Measurements from ENCODE around the gene BIRC7.

BIRC7 gene

DNA sequence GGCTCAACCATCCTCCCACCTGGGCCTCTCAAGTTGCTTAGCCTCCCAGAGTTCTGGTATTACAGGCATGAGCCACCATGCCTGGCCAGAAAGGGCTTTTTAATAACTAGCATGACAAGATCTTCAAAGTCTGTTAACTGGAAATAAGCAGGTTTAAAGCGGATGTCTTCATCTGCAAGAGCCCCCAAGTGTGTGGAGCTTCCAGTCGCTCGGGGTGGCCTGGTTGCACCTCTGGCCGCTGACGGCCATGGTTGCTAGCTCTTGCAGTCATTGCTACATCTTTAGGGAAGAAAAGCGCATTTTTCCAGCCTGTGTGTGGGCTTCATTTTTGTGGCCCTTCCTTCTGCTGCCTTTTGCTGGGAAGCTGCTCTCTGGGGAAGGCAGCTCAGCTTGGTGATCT, 44.7 kb downstream of the BIRC7 start:
- H3K4me1 ChIP-seq (ENCODE audit: control insufficient read depth in 2 of 2, insufficient read depth in 2 of 2, low read length in 2 of 2) = no peaks in the 10 kb centered on the region
- H3K27ac ChIP-seq (ENCODE audit: low read depth in 2 of 2, low read length in 2 of 2) = no peak overlapping the region
- no peak overlapping the region for H3K9ac ChIP-seq (ENCODE audit: low read depth in 1 of 2, low read length in 2 of 2)
- no peaks in the 10 kb centered on the region for H3K27me3 ChIP-seq (ENCODE audit: control insufficient read depth in 2 of 2, insufficient read depth in 2 of 2, low read length in 2 of 2)
- no peaks in the 10 kb centered on the region for H3K9me3 ChIP-seq (ENCODE audit: control insufficient read depth in 2 of 2, low read length in 2 of 2)
- peaks cover 52 to 61% of the 10 kb centered on the region in 2 donors for H3K36me3 ChIP-seq (ENCODE audit: control insufficient read depth in 2 of 2, insufficient read depth in 2 of 2, low read length in 2 of 2)
- H3K4me3 ChIP-seq (ENCODE audit: low read length in 2 of 2) = no peak overlapping the region

DNA sequence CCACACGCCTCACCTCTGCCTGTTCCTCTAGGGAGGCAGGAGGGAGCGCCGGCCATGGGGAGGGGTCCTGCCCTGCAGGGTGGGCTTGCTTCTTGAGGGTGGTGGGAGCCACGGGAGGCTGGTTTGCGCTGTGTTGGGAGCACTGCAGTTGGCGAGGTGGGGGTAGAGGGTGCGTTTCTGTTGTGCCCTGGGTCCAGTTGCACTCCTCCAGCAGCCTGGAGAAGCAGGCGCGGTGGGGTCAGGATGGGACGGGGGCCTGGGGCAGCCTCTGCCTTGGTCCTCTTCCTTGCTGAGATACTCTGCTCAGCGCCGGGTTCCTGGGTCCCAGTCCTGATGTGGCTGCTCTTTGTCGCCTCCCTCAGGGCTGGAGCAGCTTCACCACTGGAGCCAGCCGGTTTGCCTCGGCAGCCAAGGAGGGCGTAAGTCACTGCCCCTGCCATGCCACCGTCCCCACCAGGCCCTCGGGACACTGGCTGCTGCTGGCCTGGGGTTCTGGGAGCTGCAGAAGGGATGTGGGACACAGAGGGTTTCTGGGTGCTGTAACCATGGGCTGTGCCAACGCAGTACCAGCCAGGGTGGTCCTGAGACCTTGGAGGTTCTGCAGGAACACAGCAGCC, 45.3 kb downstream of the BIRC7 start:
- Histone ChIP-seq H3K9ac (ENCODE audit: low read depth in 1 of 2, low read length in 2 of 2) (no peak overlapping the region), H3K36me3 (ENCODE audit: control insufficient read depth in 2 of 2, insufficient read depth in 2 of 2, low read length in 2 of 2) (peaks cover 58 to 67% of the 10 kb centered on the region in 2 donors), H3K27me3 (ENCODE audit: control insufficient read depth in 2 of 2, insufficient read depth in 2 of 2, low read length in 2 of 2) (no peaks in the 10 kb centered on the region), H3K4me3 (ENCODE audit: low read length in 2 of 2) (no peak overlapping the region), H3K4me1 (ENCODE audit: control insufficient read depth in 2 of 2, insufficient read depth in 2 of 2, low read length in 2 of 2) (no peaks in the 10 kb centered on the region), H3K27ac (ENCODE audit: low read depth in 2 of 2, low read length in 2 of 2) (no peak overlapping the region), H3K9me3 (ENCODE audit: control insufficient read depth in 2 of 2, low read length in 2 of 2) (no peaks in the 10 kb centered on the region)

DNA sequence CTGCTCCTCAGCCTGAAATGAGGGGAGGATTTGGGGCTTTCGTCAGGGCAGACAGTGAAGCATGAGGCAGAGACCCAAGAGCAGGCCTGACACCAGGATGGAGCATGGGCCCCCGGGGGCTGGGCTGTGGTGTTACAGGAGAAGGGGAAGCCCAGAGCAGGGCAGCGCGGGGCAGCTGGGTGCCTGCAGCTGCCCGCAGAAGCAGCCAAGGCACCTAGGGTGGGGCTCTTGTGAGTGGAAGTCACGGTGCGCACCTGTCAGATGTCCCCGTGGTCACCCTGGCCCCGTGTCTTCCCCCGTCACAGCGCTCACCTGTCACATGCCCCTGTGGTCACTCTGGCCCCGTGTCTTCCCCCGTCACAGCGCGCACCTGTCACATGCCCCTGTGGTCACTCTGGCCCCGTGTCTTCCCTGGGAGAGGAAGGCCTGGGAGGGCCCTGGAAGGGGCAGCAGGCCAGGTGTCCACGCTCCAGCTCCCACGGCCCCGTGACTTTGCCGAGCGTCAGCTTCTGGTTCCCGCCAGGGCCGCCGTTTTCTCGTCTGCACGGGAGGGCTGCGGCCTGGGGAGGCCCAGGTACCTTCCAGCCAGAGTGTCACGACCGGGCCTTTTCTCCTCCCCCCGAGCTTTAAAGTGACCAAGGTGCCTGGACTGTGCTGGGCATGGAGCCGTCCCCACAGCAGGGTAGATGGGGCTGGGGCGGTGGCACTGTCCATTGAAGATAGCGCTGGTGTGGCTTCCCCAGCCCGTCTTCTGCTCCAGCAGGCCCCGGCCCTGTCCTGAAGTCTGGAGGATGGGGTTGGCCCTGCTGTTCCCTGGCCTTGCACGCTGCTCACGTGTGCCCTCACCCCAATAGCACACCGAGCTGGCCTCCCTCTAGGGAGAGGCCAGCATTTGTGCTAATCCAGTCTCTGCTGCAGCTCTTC, 46.3 kb downstream of the BIRC7 start:
- H3K4me1 ChIP-seq (ENCODE audit: control insufficient read depth in 2 of 2, insufficient read depth in 2 of 2, low read length in 2 of 2) = no peaks in the 10 kb centered on the region
- peaks cover 50 to 59% of the 10 kb centered on the region in 2 donors for H3K36me3 ChIP-seq (ENCODE audit: control insufficient read depth in 2 of 2, insufficient read depth in 2 of 2, low read length in 2 of 2)
- no peaks in the 10 kb centered on the region for H3K9me3 ChIP-seq (ENCODE audit: control insufficient read depth in 2 of 2, low read length in 2 of 2)
- no peak overlapping the region for H3K9ac ChIP-seq (ENCODE audit: low read depth in 1 of 2, low read length in 2 of 2)
- H3K4me3 ChIP-seq (ENCODE audit: low read length in 2 of 2) = no peak overlapping the region
- no peaks in the 10 kb centered on the region for H3K27me3 ChIP-seq (ENCODE audit: control insufficient read depth in 2 of 2, insufficient read depth in 2 of 2, low read length in 2 of 2)
- H3K27ac ChIP-seq (ENCODE audit: low read depth in 2 of 2, low read length in 2 of 2) = no peak overlapping the region

DNA sequence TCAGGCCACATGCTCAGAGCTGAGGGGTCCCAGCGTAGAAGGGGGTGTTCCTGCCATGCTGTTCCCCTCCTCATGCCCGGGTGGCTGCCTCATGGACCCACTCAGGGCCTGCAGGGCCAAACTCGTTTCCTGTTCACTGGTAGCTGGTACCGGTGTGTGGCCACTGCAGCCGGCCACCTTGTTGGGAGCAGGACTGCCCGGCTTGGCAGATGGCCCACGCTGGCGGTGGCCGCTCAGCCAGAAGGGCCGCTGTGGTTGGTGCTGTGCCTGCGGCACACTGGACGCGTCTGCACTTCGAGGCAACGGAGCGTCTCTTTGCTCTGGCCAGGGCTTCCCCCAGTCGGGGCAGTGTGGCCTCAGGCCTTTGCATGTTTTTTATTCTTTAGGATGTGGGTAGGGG, 47.2 kb downstream of the BIRC7 start:
- Histone ChIP-seq H3K36me3 (ENCODE audit: control insufficient read depth in 2 of 2, insufficient read depth in 2 of 2, low read length in 2 of 2) (peaks cover 44 to 49% of the 10 kb centered on the region in 2 donors), H3K27me3 (ENCODE audit: control insufficient read depth in 2 of 2, insufficient read depth in 2 of 2, low read length in 2 of 2) (no peaks in the 10 kb centered on the region), H3K9ac (ENCODE audit: low read depth in 1 of 2, low read length in 2 of 2) (no peak overlapping the region), H3K27ac (ENCODE audit: low read depth in 2 of 2, low read length in 2 of 2) (no peak overlapping the region), H3K4me3 (ENCODE audit: low read length in 2 of 2) (no peak overlapping the region), H3K9me3 (ENCODE audit: control insufficient read depth in 2 of 2, low read length in 2 of 2) (no peaks in the 10 kb centered on the region), H3K4me1 (ENCODE audit: control insufficient read depth in 2 of 2, insufficient read depth in 2 of 2, low read length in 2 of 2) (no peaks in the 10 kb centered on the region)

DNA sequence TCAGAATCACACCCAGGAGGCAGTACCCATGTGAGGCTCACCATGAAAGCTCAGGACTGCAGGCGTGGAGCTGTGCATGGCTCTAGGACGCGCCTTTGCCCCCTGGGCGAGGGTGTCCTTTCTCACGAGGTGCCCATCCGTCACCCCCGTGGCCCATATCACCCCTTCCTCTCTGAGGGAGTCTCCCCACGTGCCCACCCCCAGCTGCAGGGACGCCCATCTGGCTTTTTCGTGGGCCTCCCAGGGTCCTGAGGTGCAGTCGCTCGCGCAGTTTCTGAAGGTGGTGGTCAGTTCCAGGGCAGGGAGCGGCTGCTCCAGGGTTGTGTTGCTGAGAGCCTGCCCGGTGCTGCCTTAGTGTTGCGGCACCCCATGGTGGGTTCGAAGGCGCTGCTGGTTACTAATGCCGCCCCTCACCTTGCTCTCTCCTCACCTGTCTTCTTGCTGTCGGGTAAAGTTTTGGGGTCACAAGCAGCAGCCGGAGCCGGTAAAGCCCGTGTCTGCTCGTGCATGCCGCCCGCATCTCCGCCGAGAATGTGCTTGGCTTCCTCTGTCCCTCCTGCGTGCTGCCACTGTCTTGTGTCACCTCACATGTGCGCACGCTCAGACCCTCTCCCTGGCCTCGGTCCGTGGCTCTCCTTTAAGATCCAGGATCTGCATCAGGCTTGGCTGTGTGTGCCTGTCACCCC, 47.8 kb downstream of the BIRC7 start:
- H3K36me3 ChIP-seq (ENCODE audit: control insufficient read depth in 2 of 2, insufficient read depth in 2 of 2, low read length in 2 of 2) = peaks cover 46% of the 10 kb centered on the region in 2 donors
- no peak overlapping the region for H3K9ac ChIP-seq (ENCODE audit: low read depth in 1 of 2, low read length in 2 of 2)

DNA sequence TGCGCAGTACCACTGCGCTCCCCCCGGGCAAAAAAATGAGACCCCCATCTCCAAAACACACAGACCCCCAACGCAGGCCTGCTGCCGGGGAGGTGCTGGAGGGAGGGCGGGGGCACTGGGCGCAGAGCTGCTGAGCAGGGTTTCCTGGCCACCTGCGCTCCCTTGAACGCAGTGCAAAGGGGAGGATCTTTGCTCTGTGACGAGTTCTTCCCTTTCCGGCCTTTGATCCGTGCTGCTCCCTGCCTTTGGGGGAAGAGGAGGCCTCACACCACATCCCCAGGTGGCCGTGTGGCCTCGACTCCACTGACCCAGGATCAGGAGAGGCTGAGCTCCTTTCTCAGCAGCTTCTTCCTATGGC, 48.4 kb downstream of the BIRC7 start:
- Histone ChIP-seq H3K36me3 (ENCODE audit: control insufficient read depth in 2 of 2, insufficient read depth in 2 of 2, low read length in 2 of 2) (peaks cover 44 to 46% of the 10 kb centered on the region in 2 donors), H3K4me1 (ENCODE audit: control insufficient read depth in 2 of 2, insufficient read depth in 2 of 2, low read length in 2 of 2) (no peaks in the 10 kb centered on the region), H3K9me3 (ENCODE audit: control insufficient read depth in 2 of 2, low read length in 2 of 2) (no peaks in the 10 kb centered on the region), H3K27me3 (ENCODE audit: control insufficient read depth in 2 of 2, insufficient read depth in 2 of 2, low read length in 2 of 2) (no peaks in the 10 kb centered on the region), H3K4me3 (ENCODE audit: low read length in 2 of 2) (no peak overlapping the region), H3K9ac (ENCODE audit: low read depth in 1 of 2, low read length in 2 of 2) (no peak overlapping the region), H3K27ac (ENCODE audit: low read depth in 2 of 2, low read length in 2 of 2) (no peak overlapping the region)

More for the DNA sequence above, 47.8 kb downstream of the BIRC7 start:
- H3K9me3 ChIP-seq (ENCODE audit: control insufficient read depth in 2 of 2, low read length in 2 of 2) = no peaks in the 10 kb centered on the region
- H3K27ac ChIP-seq (ENCODE audit: low read depth in 2 of 2, low read length in 2 of 2) = no peak overlapping the region
- no peaks in the 10 kb centered on the region for H3K27me3 ChIP-seq (ENCODE audit: control insufficient read depth in 2 of 2, insufficient read depth in 2 of 2, low read length in 2 of 2)
- no peak overlapping the region for H3K4me3 ChIP-seq (ENCODE audit: low read length in 2 of 2)
- H3K4me1 ChIP-seq (ENCODE audit: control insufficient read depth in 2 of 2, insufficient read depth in 2 of 2, low read length in 2 of 2) = no peaks in the 10 kb centered on the region

DNA sequence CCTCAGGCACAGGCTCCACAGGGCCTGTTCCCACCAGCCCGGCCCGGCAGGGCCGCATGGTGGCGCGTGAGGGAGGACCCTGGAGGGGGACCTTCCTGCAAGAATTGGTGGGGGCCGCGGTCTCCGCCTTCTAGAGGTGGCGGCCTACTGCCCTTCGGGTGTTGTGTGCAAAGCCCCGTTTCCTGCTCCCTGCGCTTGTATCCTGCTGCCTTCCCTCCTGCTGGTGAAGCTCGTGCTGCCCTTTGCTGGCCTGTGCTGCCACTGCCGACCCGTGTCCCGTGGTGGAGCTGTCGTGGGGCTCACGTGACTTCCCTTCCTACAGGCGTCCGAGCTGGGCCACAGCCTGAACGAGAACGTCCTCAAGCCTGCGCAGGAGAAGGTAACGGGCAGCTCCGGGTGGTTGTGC, 48.8 kb downstream of the BIRC7 start:
- no peak overlapping the region for H3K27ac ChIP-seq (ENCODE audit: low read depth in 2 of 2, low read length in 2 of 2)
- peaks cover 41 to 46% of the 10 kb centered on the region in 2 donors for H3K36me3 ChIP-seq (ENCODE audit: control insufficient read depth in 2 of 2, insufficient read depth in 2 of 2, low read length in 2 of 2)
- no peaks in the 10 kb centered on the region for H3K9me3 ChIP-seq (ENCODE audit: control insufficient read depth in 2 of 2, low read length in 2 of 2)
- H3K9ac ChIP-seq (ENCODE audit: low read depth in 1 of 2, low read length in 2 of 2) = no peak overlapping the region
- no peaks in the 10 kb centered on the region for H3K4me1 ChIP-seq (ENCODE audit: control insufficient read depth in 2 of 2, insufficient read depth in 2 of 2, low read length in 2 of 2)
- no peaks in the 10 kb centered on the region for H3K27me3 ChIP-seq (ENCODE audit: control insufficient read depth in 2 of 2, insufficient read depth in 2 of 2, low read length in 2 of 2)
- peak overlapping the region in 1 of 2 donors; percentile 37 for H3K4me3 ChIP-seq (ENCODE audit: low read length in 2 of 2)

DNA sequence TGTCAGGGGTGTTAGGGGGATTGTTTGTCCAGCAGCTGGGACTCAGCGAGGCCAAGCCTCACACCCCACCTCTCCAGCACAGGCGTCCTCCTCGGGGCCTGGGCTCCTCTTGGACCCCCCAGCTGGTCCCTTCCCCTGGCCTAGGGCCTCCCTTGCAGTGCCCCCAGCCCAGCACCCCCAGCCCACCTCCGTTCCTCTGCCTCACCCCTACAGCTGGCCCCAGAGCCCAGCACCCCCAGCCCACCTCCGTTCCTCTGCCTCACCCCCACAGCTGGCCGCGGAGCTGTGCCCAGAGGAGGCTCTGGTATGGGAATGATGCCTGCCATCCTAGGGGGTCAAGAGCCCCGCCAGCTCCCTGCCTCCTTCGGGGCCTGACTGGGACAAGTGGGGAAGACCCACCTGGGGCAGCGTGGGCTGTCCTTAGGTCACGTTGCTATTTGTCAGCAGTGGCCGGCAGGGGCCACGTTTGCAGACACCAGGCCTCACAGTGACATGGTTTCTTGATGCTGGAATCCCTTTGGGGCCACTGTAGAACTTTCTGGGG, 49.3 kb downstream of the BIRC7 start:
- Histone ChIP-seq H3K4me3 (ENCODE audit: low read length in 2 of 2) (no peak overlapping the region), H3K4me1 (ENCODE audit: control insufficient read depth in 2 of 2, insufficient read depth in 2 of 2, low read length in 2 of 2) (no peaks in the 10 kb centered on the region), H3K27me3 (ENCODE audit: control insufficient read depth in 2 of 2, insufficient read depth in 2 of 2, low read length in 2 of 2) (no peaks in the 10 kb centered on the region), H3K27ac (ENCODE audit: low read depth in 2 of 2, low read length in 2 of 2) (no peak overlapping the region), H3K9me3 (ENCODE audit: control insufficient read depth in 2 of 2, low read length in 2 of 2) (no peaks in the 10 kb centered on the region), H3K36me3 (ENCODE audit: control insufficient read depth in 2 of 2, insufficient read depth in 2 of 2, low read length in 2 of 2) (peaks cover 41 to 46% of the 10 kb centered on the region in 2 donors), H3K9ac (ENCODE audit: low read depth in 1 of 2, low read length in 2 of 2) (no peak overlapping the region)

DNA sequence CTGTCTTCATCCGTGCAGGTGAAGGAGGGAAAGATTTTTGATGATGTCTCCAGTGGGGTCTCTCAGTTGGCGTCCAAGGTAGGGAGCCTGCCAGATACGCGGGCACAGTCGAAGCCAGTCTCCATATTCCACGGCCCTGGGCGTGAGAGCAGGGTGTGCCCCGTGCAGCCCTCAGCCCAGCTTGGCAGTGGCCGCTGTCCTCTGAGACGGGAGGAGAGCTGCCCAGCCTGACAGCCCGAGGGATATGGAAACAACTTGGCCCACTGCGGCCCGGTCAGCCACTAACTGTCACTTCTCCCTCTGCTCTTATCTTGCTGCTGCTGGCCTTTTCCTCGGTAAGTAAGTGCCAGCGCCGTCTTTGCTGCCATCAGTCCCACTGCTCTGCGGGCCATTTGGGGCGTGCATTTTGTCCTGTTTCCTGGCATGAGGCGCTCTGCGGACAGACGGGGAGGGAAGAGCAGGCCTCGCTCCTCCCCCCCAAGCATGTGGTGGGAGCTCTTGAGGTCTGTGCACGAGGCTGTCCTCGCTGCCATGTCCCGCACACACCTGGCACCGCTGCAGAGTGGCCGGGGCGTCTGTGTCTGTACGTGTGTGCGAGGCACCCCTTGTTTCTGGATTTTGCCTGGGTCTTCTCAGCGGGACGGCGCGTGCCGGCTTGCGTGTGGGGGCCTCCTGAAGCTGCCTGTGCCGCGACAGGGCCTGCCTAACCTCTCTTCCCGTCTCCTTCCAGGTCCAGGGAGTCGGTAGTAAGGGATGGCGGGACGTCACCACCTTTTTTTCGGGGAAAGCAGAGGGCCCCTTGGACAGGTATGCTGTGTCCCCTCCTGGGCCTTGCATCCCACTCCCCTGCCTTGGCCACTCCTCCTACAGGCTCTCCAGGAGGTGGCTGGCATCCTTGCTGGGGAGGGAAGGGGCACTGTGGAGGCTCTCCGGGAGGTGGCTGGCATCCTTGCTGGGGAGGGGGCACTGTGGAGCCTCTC, 50.2 kb downstream of the BIRC7 start:
- Histone ChIP-seq H3K4me1 (ENCODE audit: control insufficient read depth in 2 of 2, insufficient read depth in 2 of 2, low read length in 2 of 2) (no peaks in the 10 kb centered on the region), H3K4me3 (ENCODE audit: low read length in 2 of 2) (no peak overlapping the region), H3K27ac (ENCODE audit: low read depth in 2 of 2, low read length in 2 of 2) (no peak overlapping the region), H3K27me3 (ENCODE audit: control insufficient read depth in 2 of 2, insufficient read depth in 2 of 2, low read length in 2 of 2) (no peaks in the 10 kb centered on the region), H3K9me3 (ENCODE audit: control insufficient read depth in 2 of 2, low read length in 2 of 2) (no peaks in the 10 kb centered on the region), H3K36me3 (ENCODE audit: control insufficient read depth in 2 of 2, insufficient read depth in 2 of 2, low read length in 2 of 2) (peaks cover 36 to 43% of the 10 kb centered on the region in 2 donors), H3K9ac (ENCODE audit: low read depth in 1 of 2, low read length in 2 of 2) (no peak overlapping the region)

Data from mucosa of rectum (tissue), 2 donors.